OCI-LY1 (cell line): ENCODE data around the gene THBS3.

Experiments
- CTCF ChIP-seq: fragments of 200-600 bp; sonication (generic), shearing (Covaris generic); IDR thresholded peaks from 2 replicates; pipeline ENCODE4 v1.5.1; 2017; ENCODE audit warnings: mild to moderate bottlenecking, antibody characterized with exemption, low read length, moderate library complexity, mixed read lengths
- EZH2 ChIP-seq: fragments of 200-600 bp; sonication (generic), shearing (Covaris generic); IDR thresholded peaks from 2 replicates; pipeline ENCODE4 v1.8.0; 2017; ENCODE audit warnings: borderline replicate concordance, mixed run types, mild to moderate bottlenecking, antibody characterized with exemption, low read length, moderate library complexity, mixed read lengths

- TF ChIP-seq CTCF = no peak
- TF ChIP-seq EZH2 = no peak
Observed at GRCh38 chr1:155200920-155201319, 6.8 kb downstream of the THBS3 start.
